Hepatocyte (in vitro differentiated cells): ENCODE results near the gene G6PC1. TPM values are rescaled to one million over a fixed set of nuclear protein-coding genes. Genes with fewer than 3 reads are reported as not detected.

Experiments
- DNase-seq: peaks from one replicate; pipeline ENCODE4 v3.0.0-alpha.2; 2016; ENCODE audit warnings: low spot score
- H2AFZ ChIP-seq: fragments of 200-600 bp; sonication (generic); 2 replicates; pipeline ENCODE4 v1.6.0; 2016; ENCODE audit warnings: antibody characterized with exemption, mild to moderate bottlenecking
- H3K27ac ChIP-seq: fragments of 200-600 bp; sonication (generic); 2 replicates; pipeline ENCODE4 v1.5.1; 2016; ENCODE audit warnings: mild to moderate bottlenecking
- H3K27me3 ChIP-seq: fragments of 200-600 bp; sonication (generic); 2 replicates; pipeline ENCODE4 v1.6.1; 2016
- H3K36me3 ChIP-seq: fragments of 200-600 bp; sonication (generic); replicated peaks from 2 replicates; pipeline ENCODE4 v1.5.1; 2016; ENCODE audit warnings: low read depth; ENCODE audit not compliant: insufficient read depth
- H3K4me1 ChIP-seq: fragments of 200-600 bp; sonication (generic); 2 replicates; pipeline ENCODE4 v1.5.1; 2016; ENCODE audit warnings: mild to moderate bottlenecking, moderate library complexity; ENCODE audit not compliant: insufficient read depth
- H3K4me2 ChIP-seq: fragments of 200-600 bp; sonication (generic); 2 replicates; pipeline ENCODE4 v1.6.0; 2016
- H3K4me3 ChIP-seq: fragments of 200-600 bp; sonication (generic); 2 replicates; pipeline ENCODE4 v1.5.1; 2016; ENCODE audit warnings: mild to moderate bottlenecking
- H3K79me2 ChIP-seq: fragments of 200-600 bp; sonication (generic); 2 replicates; pipeline ENCODE4 v1.6.0; 2017; ENCODE audit warnings: mild to moderate bottlenecking
- H3K9me2 ChIP-seq: fragments of 200-600 bp; sonication (generic); replicated peaks from 2 replicates; pipeline ENCODE4 v1.6.0; 2017; ENCODE audit warnings: mild to moderate bottlenecking; ENCODE audit not compliant: insufficient read depth
- H3K9me3 ChIP-seq: fragments of 200-600 bp; sonication (generic); 2 replicates; pipeline ENCODE4 v1.5.1; 2016; ENCODE audit warnings: low read depth, mild to moderate bottlenecking
- H4K20me1 ChIP-seq: fragments of 200-600 bp; sonication (generic); 2 replicates; pipeline ENCODE4 v1.6.0; 2016; ENCODE audit warnings: mild to moderate bottlenecking; ENCODE audit not compliant: insufficient read depth, poor library complexity, severe bottlenecking
- EZH2 ChIP-seq: fragments of 200-600 bp; sonication (generic); IDR thresholded peaks from 2 replicates; pipeline ENCODE4 v1.6.1; 2016; ENCODE audit warnings: antibody characterized with exemption, mild to moderate bottlenecking, borderline replicate concordance
- EZH2phosphoT487 ChIP-seq: fragments of 200-600 bp; sonication (generic); IDR thresholded peaks from one replicate; pipeline ENCODE4 v1.6.1; 2018; ENCODE audit warnings: antibody characterized with exemption, mild to moderate bottlenecking, low read depth, moderate library complexity; ENCODE audit not compliant: unreplicated experiment, severe bottlenecking
- WGBS: methylation state at CpG from one replicate; pipeline ENCODE4 v1.1.6; 2016; ENCODE audit warnings: low lambda C conversion rate; ENCODE audit errors: missing lambda C conversion rate; 5-methylcytosine and 5-hydroxymethylcytosine counted together
- polyA plus RNA-seq: library from polyadenylated mRNA; unstranded; fragments of >200 nt; fragmentation: Nextera tagmentation; extraction: Ambion mirVana; gene quantifications from 2 replicates; pipeline ENCODE4 v1.2.1, GENCODE V29; 2016
- total RNA-seq: library from RNA; depleted of rRNA; stranded (reverse); fragments of >200 nt; gene quantifications from 2 replicates; pipeline ENCODE4 v1.2.3, GENCODE V29; 2014
- TF ChIP-seq, protein P1 (sequence below): fragments of 200-600 bp; sonication (generic); IDR thresholded peaks from 2 replicates; pipeline ENCODE4 v1.5.1; 2016; ENCODE audit warnings: antibody characterized with exemption, mild to moderate bottlenecking; ENCODE audit not compliant: poor library complexity

G6PC1 gene
- total and polyA plus RNA-seq, 2 experiments from 2014 or later, result 18.2 to 24.2 TPM

DNA sequence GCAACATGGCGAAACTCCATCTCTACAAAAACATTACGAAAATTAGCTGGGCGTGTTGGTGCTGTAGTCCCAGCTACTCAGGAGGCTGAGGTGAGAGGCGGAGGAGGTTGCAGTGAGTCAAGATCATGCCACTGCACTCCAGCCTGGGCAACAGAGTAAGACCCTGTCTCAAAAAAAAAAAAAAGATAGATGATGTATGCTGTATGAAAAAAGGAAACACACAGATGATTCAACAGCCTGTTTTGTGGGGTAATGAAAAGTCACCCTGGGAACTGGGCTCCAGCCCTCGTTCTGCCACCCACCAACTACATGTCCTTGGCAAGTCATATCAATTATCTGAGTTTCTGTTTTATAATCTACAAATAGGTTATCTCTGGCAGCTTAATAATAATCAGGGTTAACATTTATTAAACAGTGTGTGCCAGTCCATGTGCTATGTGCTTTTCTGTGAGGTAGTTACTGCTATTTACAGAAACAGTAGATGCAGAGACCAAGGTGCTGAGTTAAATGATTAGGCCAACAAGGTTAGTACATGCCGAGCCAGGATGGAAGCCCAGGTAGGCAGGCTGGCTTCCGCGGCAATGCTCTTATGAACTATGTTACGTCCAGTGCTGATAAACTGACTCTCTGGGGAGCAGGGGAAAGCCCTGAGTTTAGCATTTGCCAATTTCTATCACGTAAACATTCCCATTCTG, 1.1 kb downstream of the G6PC1 start:
- no peaks in the 10 kb centered on the region for H4K20me1 ChIP-seq
- no peak overlapping the region for H3K27ac ChIP-seq
- no peaks in the 10 kb centered on the region for H3K9me3 ChIP-seq
- 84% methylated on average over 10 of the region's 10 CpGs for WGBS
- no peak overlapping the region for H3K4me2 ChIP-seq
- no peak for DNase-seq
- H3K27me3 ChIP-seq, result no peaks in the 10 kb centered on the region
- no peaks in the 10 kb centered on the region for H3K79me2 ChIP-seq
- no peak overlapping the region for H2AFZ ChIP-seq
- TF ChIP-seq EZH2, result no peak
- TF ChIP-seq, protein P1, sequence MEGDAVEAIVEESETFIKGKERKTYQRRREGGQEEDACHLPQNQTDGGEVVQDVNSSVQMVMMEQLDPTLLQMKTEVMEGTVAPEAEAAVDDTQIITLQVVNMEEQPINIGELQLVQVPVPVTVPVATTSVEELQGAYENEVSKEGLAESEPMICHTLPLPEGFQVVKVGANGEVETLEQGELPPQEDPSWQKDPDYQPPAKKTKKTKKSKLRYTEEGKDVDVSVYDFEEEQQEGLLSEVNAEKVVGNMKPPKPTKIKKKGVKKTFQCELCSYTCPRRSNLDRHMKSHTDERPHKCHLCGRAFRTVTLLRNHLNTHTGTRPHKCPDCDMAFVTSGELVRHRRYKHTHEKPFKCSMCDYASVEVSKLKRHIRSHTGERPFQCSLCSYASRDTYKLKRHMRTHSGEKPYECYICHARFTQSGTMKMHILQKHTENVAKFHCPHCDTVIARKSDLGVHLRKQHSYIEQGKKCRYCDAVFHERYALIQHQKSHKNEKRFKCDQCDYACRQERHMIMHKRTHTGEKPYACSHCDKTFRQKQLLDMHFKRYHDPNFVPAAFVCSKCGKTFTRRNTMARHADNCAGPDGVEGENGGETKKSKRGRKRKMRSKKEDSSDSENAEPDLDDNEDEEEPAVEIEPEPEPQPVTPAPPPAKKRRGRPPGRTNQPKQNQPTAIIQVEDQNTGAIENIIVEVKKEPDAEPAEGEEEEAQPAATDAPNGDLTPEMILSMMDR, result no peak
- no peak for TF ChIP-seq EZH2phosphoT487
- H3K4me3 ChIP-seq, result no peak overlapping the region
- no peaks in the 10 kb centered on the region for H3K36me3 ChIP-seq
- H3K4me1 ChIP-seq, result no peaks in the 10 kb centered on the region
- no peaks in the 10 kb centered on the region for H3K9me2 ChIP-seq

DNA sequence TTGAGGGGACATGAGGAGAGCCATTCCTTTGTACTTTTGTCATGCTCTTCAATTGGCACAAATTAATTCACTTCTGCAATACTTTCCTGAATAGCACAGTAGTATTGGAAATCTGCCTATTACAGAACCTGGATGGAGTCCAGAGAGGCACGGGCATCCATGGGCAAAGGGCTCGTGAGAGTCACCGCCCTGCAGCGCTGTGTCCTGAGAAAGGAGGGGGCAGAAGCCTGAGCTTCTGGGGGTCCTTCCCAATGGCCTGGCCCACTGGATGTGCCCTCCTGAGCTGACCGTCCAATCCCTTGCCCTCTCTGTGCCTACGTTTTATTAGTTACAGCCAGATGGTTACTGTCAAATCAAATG, 3.5 kb downstream of the G6PC1 start:
- Histone ChIP-seq H3K4me2 (no peak overlapping the region), H2AFZ (no peak overlapping the region), H3K4me3 (no peak overlapping the region), H3K36me3 (no peaks in the 10 kb centered on the region), H3K27ac (no peak overlapping the region), H3K9me3 (no peaks in the 10 kb centered on the region), H4K20me1 (no peaks in the 10 kb centered on the region), H3K9me2 (no peaks in the 10 kb centered on the region), H3K4me1 (no peaks in the 10 kb centered on the region), H3K27me3 (peaks cover 8% of the 10 kb centered on the region), H3K79me2 (no peaks in the 10 kb centered on the region)
- TF ChIP-seq EZH2 (no peak), EZH2phosphoT487 (no peak)
- TF ChIP-seq, protein P1, result no peak
- DNase-seq, result no peak
- WGBS, result 85% methylated on average over 6 of the region's 6 CpGs

DNA sequence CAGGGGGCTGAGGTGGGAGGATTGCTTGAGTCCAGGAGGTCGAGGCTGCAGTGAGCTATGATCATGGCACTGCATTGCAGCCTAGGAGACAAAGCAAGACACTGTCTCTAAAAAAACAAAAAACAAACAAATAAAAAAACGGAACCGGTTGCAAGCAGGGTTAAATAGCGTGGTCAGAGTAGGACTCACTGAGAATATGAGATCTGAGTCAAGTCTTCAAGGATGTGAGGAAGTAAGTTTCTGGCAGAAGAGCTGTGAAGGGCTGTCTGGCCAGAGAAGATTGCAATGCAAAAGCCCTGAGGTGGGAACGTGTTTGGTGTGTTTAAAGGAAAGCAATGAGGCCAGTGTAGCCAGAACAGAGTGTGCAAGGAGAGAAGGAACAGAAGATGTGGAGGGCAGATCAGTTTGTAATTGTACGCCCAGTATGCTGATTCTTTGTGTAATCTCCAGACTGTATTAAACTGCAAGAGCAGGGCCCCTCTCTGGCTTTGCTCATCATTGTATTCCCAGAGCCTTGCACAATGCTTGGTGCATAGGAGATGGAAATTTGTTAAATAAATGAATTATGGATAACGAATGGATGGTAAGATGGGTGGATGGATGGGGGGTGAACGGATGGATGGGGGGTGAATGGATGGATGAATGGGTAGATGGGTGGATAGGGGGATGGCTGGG, 6.3 kb downstream of the G6PC1 start:
- Histone ChIP-seq H3K27ac (no peak overlapping the region), H3K4me1 (no peaks in the 10 kb centered on the region), H3K4me3 (no peak overlapping the region), H3K79me2 (no peaks in the 10 kb centered on the region), H3K27me3 (peaks cover 26% of the 10 kb centered on the region), H3K4me2 (no peak overlapping the region), H2AFZ (no peak overlapping the region), H3K9me2 (no peaks in the 10 kb centered on the region), H4K20me1 (no peaks in the 10 kb centered on the region), H3K36me3 (no peaks in the 10 kb centered on the region), H3K9me3 (no peaks in the 10 kb centered on the region)
- TF ChIP-seq EZH2phosphoT487 (no peak), EZH2 (no peak)
- TF ChIP-seq, protein P1, result no peak
- WGBS, result 83% methylated on average over 8 of the region's 8 CpGs
- DNase-seq, result no peak
